HG03280 (cell line): ENCODE results near the gene SKAP1.
"Not testable (repeated sequence)": the region's sequence is repeated elsewhere in the genome, so short reads cannot be mapped to it uniquely, and the experiment has no call there.

Experiments used
- ATAC-seq: cut with Tn5 transposase; IDR thresholded peaks from one replicate; pipeline ENCODE4 v1.9.1; 2021; ENCODE audit warnings: mild to moderate bottlenecking, moderate library complexity; ENCODE audit not compliant: unreplicated experiment

The SKAP1 gene

DNA sequence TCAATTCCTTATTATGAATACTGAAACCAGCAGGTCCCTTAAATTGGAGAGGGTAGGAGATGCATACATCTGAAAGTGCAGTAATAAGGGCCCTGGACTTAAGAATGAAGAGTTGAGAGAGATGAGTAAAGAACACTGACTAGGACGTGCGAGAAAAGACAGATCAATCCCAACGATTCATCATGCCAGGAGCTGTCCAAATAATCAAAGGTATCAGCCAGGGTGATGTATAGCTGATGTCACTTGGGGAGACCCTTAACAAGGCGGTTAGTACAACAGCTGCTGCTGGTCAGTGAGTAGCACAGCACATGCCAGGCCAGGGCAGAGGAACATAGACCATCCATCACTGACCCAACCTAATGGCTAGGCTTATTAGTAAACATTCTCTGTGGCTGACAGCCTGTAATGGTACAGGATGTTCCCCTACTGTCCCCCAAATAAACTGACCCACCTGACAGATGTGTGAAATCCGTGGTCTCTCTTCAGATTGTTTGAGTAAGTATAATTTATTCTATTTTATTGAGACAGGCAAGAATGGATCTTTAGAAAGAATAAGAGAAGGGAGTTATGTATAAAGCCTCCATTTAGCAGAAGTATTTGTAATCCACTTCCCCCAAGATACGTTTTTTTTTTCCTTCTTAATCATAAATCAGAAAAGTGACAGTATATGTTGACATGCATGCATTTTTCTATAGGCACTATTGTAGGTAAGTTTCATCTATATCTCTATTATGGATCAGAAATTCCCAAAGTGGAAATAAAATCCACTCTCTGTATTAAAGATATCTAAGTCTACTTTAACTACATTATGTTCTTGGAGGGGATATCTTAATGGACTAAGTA, 204.1 kb downstream of the SKAP1 start:
- ATAC-seq: no peak

GRCh38 chr17:48223945-48224344, 206.1 kb downstream of the SKAP1 start:
- ATAC-seq: no peak

DNA sequence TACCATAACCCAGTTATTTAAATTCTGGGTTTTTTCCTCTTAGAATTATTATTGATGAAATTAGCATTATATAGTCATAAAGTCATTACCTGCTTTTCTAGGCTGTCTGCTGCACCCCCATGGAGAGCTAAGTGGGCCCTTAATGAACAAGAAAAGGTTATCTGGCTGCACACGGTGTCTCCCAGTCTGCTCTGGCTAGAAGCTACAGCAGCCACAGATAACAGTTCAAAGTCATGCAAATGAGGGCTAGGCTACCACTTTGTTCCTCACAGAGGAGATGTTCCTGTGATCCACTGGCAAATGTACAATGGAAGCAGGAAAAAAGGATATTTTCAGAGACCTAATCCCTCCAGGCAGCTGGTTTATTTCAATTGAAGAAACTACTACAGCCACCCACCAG, 210.4 kb downstream of the SKAP1 start:
- ATAC-seq: no peak

GRCh38 chr17:48215583-48216139, 214.4 kb downstream of the SKAP1 start:
- no peak for ATAC-seq

GRCh38 chr17:48213797-48214196, 216.2 kb downstream of the SKAP1 start:
- no peak for ATAC-seq

DNA sequence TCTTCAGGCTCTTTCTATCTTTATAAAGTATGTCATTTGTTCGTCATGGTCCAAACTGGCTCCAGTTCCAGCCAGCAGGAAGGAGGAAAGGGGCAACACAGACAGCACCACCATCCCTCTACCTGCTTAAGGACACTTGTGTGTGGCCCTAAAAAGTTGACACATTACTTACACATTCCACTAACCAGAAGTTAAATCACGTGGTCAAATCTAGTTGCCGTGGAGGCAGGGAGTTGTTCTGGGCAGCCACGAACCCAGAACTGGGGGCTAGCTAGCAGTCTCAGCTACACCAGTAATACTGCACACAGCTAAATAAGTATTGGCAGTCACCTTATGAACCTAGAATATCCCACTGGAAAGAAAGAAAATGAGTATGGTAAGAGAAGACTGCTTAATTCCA, 218.2 kb downstream of the SKAP1 start:
- ATAC-seq: no peak

DNA sequence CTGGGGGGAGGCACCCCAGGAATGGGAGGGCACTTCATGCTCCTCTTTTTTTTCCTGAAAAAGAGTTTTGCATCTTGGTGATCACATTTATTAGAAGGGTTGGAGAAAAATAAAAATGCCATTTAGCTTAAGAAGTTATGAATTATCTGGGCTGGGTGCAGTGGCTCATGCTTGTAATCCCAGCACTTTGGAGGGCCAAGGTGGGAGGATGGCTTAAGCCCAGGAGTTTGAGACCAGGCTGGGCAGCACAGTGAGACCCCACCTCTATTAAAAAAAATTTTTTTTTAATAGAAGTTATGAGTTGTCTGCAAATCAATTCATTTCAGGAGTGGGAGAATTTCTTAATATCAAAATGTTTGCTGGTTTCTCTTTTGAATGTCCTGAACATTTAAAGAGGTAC, 219.0 kb downstream of the SKAP1 start:
- ATAC-seq: no peak

- no peak for ATAC-seq
Measured at GRCh38 chr17:48209973-48210372, 220.0 kb downstream of the SKAP1 start.

- ATAC-seq: no peak
Measured at GRCh38 chr17:48207776-48208544, 222.1 kb downstream of the SKAP1 start.

- not testable (repeated sequence) for ATAC-seq
Measured at GRCh38 chr17:48207036-48207435, 223.0 kb downstream of the SKAP1 start.

- no peak for ATAC-seq
Measured at GRCh38 chr17:48202959-48203358, 227.1 kb downstream of the SKAP1 start.

DNA sequence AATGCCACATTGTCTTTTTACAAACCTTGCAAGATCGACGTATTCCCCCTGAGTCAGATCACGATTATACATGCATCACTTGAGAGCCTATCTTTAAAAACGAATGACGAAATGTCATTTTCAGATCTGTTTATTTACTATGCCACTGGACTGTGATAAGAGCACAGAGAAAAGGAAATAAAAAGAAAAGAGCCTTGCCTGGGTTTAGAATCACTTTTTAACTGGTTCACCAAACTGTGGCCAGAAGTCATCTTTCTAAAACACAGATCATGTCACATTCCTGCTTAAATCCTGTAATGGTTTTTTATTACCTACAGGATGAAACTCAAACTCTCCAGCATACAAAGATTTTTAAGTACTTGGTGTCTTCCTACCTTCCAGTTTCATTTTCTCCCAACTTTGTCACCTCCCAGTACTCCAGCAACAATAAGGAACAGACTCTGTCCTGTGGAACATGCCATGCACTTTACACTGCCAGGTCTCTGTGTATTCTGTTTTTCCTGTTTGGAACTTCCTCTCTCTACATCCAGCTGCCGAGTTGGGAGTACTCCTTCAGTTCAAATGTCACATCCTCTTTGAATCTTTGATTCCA, 231.0 kb downstream of the SKAP1 start:
- ATAC-seq: no peak

GRCh38 chr17:48195910-48196309, 234.1 kb downstream of the SKAP1 start:
- no peak for ATAC-seq

- no peak for ATAC-seq
Measured at GRCh38 chr17:48194097-48194550, 235.9 kb downstream of the SKAP1 start.

GRCh38 chr17:48192321-48192731, 237.7 kb downstream of the SKAP1 start:
- no peak for ATAC-seq

DNA sequence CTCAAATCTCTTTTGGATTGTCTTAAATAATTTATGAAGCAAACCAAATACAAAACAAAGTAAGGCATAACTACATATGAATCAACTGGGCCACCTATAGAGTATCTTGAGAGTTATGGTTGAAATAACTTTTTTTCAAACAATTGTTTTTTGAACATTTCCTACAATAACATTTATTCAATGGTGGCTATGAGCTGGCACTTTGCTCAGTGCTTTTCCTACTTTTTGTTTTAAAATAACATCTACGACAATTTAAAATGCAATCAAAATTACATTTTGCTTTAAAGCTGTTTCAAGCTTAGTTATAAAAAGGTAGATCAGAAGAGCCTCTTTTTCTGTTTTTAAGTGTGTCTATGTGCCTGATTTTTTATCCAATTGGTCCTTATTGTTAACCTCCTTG, 238.7 kb downstream of the SKAP1 start:
- ATAC-seq: no peak

- ATAC-seq: no peak
Measured at GRCh38 chr17:48190871-48191270, 239.1 kb downstream of the SKAP1 start.

DNA sequence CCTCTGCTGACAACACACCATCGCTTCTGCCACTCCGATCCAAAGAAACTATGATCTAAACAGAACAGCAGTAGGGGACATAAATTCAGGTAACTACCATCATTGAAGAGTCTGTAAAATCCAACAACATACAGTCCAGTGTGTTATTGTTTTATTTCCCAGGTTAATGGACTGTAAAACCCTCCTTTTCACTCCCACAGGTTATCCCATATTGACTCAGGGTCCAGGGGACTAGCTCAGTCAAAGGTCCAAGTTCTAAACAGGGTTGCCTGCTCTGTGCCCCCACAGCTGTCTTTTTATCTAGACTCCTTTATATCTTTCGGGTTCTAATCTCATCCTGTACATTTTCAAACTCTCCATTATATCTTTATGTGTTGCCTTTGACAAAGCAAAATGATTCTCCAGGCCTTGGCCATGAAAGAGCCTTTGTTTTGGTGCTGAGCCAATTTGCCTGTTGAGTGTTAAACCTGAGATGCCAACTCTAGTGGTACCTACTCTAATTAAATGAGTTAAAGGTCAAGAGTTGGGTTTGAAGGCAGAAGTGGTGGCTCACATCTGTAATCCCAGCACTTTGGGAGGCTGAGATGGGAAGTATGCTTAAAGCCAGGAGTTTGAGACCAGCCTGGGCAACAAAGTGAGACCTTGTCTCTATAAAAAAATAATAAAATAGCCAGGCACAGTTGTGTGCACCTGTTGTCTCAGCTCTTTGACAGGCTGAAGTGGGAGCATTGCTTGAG, 242.0 kb downstream of the SKAP1 start:
- ATAC-seq: no peak

- not testable (repeated sequence) for ATAC-seq
Measured at GRCh38 chr17:48186317-48186716, 243.7 kb downstream of the SKAP1 start.

GRCh38 chr17:48184721-48185120, 245.3 kb downstream of the SKAP1 start:
- no peak for ATAC-seq

GRCh38 chr17:48181653-48182052, 248.4 kb downstream of the SKAP1 start:
- ATAC-seq: no peak
